Activated CD8-positive, alpha-beta T cell treated with anti-CD3 and anti-CD28 coated beads for 36 hours (primary cell): ENCODE data around the gene DPM3. TPM values are rescaled to one million over a fixed set of nuclear protein-coding genes. Genes with fewer than 3 reads are reported as not detected.

ENCODE experiments used
- ATAC-seq: fragments of 200-7000 bp; cut with Tn5 transposase; one replicate; pipeline ENCODE4 v1.10.0; 2021; ENCODE audit warnings: mild to moderate bottlenecking, moderate library complexity
- CTCF ChIA-PET: fragments of 350-600 bp; sonication (Branson Sonifier 250); formaldehyde crosslinking; loops from one replicate; lab custom pipeline; 2021; ENCODE audit warnings: antibody characterized with exemption; lab: Charles Lee
- POLR2A ChIA-PET: fragments of 350-600 bp; sonication (Branson Sonifier 250); formaldehyde crosslinking; loops from one replicate; lab custom pipeline; 2021; ENCODE audit warnings: antibody characterized with exemption; lab: Charles Lee
- DNase-seq: peaks from one replicate; pipeline ENCODE4 v3.0.0-alpha.2; 2020
- H3K27ac Mint-ChIP-seq: one replicate; pipeline ENCODE4 v1.8.0; 2021; ENCODE audit warnings: mild to moderate bottlenecking, mixed read lengths
- H3K27me3 Mint-ChIP-seq: one replicate; pipeline ENCODE4 v1.8.0; 2021; ENCODE audit warnings: mixed read lengths
- H3K36me3 Mint-ChIP-seq: one replicate; pipeline ENCODE4 v1.8.0; 2021; ENCODE audit warnings: low read depth, mixed read lengths
- H3K4me1 Mint-ChIP-seq: one replicate; pipeline ENCODE4 v1.8.0; 2021; ENCODE audit warnings: low read depth, mixed read lengths
- H3K4me3 Mint-ChIP-seq: one replicate; pipeline ENCODE4 v1.8.0; 2021; ENCODE audit warnings: mild to moderate bottlenecking, moderate library complexity, mixed read lengths
- H3K9me3 Mint-ChIP-seq: one replicate; pipeline ENCODE4 v1.8.0; 2021; ENCODE audit warnings: mixed read lengths
- intact Hi-C: fragments of 100-400 bp; cut with micrococcal nuclease; formaldehyde crosslinking; loops from one replicate; pipeline ENCODE4 v1.10.0; 2022
- total RNA-seq, 2 experiments: library from RNA; stranded (reverse); gene quantifications; one replicate each; pipeline ENCODE4 v1.2.3, GENCODE V29; 2021
- TF ChIP-seq, protein P1 (sequence below): fragments of 200-600 bp; IDR thresholded peaks from one replicate; pipeline ENCODE4 v1.8.0; 2022; ENCODE audit warnings: antibody characterized with exemption, mild to moderate bottlenecking

Gene DPM3
- total RNA-seq, 2 experiments from 2014 or later: 37.1 to 38.1 TPM

DNA sequence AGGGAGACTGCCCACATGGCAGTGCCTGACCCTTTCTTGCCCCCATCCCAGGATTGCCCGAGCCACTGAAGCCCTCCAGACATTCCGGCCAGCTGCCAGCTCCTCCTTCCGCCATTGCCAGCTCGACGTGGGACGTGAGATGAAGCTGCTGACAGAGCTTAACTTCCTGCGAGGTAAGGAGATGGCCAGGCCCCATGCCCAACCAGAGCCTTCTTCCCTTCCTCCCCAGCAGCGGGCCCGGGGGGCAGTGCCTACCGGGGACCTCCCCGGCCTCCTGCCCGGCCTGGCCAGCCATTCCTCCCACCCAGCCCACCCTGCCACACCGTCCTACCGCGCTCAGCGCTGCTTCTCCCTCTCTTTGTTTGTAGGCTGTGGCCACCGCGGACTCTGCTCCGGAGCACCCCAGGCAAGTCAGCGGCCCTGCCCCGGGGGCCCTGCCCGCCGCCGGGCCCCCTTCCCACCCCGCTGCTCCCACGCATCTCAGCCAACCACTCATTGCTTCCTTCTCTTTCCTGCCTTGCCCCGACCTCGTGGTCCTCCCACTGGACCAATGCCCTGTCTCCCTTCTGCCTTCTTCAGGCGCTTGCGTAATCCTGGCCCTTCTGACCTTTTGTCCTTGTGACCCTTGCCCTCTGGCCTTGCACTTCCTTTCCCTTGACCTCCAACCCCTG is 38.2 kb upstream of the DPM3 start:
- ChIA-PET CTCF (interaction anchor here (1.4 to 8.7 kb wide), 4 partner anchors 15 to 87 kb away, joined by 4 to 175 read pairs (median 8); partner anchors contain the start of gene THBS3), POLR2A (interaction anchor here (6.9 kb wide), 1 partner anchor 15 kb away, joined by 57 read pairs; no protein-coding TSS in a partner anchor)
- no peak for ATAC-seq
- Mint-ChIP-seq H3K4me3 (no peak overlapping the region), H3K27me3 (no peaks in the 10 kb centered on the region), H3K36me3 (peaks cover 11% of the 10 kb centered on the region), H3K4me1 (peaks cover 23% of the 10 kb centered on the region), H3K9me3 (no peaks in the 10 kb centered on the region), H3K27ac (no peak overlapping the region)
- intact Hi-C loops: loop anchor here (5.0 kb wide), 1 partner anchor 49 kb away; no protein-coding TSS in a partner anchor
- no peak for DNase-seq
- TF ChIP-seq, protein P1, sequence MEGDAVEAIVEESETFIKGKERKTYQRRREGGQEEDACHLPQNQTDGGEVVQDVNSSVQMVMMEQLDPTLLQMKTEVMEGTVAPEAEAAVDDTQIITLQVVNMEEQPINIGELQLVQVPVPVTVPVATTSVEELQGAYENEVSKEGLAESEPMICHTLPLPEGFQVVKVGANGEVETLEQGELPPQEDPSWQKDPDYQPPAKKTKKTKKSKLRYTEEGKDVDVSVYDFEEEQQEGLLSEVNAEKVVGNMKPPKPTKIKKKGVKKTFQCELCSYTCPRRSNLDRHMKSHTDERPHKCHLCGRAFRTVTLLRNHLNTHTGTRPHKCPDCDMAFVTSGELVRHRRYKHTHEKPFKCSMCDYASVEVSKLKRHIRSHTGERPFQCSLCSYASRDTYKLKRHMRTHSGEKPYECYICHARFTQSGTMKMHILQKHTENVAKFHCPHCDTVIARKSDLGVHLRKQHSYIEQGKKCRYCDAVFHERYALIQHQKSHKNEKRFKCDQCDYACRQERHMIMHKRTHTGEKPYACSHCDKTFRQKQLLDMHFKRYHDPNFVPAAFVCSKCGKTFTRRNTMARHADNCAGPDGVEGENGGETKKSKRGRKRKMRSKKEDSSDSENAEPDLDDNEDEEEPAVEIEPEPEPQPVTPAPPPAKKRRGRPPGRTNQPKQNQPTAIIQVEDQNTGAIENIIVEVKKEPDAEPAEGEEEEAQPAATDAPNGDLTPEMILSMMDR: no peak

DNA sequence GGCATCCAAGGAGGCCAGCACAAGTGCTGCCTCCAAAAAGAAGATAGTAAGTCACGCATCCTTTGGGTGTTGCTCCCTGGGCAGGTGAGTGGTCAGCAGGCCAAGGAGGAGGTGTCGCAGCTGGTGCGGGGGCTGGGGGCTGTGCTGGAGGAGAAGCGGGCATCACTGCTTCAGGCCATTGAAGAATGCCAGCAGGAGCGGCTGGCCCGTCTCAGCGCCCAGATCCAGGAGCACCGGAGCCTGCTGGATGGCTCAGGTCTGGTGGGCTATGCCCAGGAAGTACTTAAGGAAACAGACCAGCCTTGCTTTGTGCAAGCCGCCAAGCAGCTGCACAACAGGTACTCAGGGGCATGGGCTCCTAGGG is 37.6 kb upstream of the DPM3 start:
- intact Hi-C loops: loop anchor here (5.0 kb wide), 1 partner anchor 49 kb away; no protein-coding TSS in a partner anchor
- TF ChIP-seq, protein P1: no peak
- Mint-ChIP-seq H3K36me3 (peaks cover 13% of the 10 kb centered on the region), H3K4me3 (no peak overlapping the region), H3K27me3 (no peaks in the 10 kb centered on the region), H3K9me3 (no peaks in the 10 kb centered on the region), H3K27ac (no peak overlapping the region), H3K4me1 (peaks cover 29% of the 10 kb centered on the region)
- ChIA-PET POLR2A (interaction anchor here (1.0 to 6.9 kb wide), 2 partner anchors 16 to 67 kb away, joined by 4 to 57 read pairs; no protein-coding TSS in a partner anchor), CTCF (interaction anchor here (0.9 to 8.7 kb wide), 13 partner anchors 10 to 93 kb away, joined by 3 to 175 read pairs (median 5); partner anchors contain the start of genes DPM3, SLC50A1 and THBS3)
- DNase-seq (no peak), ATAC-seq (no peak)

DNA sequence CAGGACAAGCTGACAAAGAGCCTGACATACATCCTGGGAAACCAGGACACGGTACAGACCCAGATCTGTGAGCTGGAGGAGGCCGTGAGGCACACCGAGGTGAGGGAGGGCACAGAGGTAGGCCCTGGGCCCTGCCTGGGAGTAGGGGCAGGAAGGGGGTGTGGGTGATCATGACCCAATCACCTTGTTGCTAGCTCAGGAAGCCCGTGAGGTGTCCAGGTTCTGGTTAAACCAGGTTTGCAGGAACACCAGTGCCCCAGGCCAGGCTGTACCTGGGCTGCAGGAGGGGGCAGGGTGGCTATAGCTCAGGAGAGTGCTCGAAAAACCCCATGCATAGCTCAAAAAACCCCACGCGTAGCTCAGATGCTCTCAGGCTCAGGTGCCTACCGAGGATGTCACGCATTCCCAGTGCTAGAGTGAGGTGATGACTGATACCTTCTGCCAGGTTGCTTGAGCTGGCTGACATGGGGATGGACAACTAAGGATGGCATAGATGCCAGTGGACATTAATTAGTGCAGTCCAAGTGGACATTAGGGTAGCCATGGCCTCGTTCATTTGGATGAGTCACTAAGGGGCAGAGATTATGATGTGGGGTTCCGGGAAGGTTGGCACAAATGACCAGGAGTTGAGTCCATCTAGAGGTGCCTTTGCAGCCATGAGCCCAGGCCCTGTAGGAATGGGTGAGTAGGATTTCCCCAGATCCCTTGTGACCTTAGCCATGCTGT is 37.0 kb upstream of the DPM3 start:
- intact Hi-C loops: loop anchor here (5.0 kb wide), 1 partner anchor 50 kb away; no protein-coding TSS in a partner anchor
- CTCF ChIA-PET: interaction anchor here (0.7 to 8.7 kb wide), 17 partner anchors 9 to 93 kb away, joined by 3 to 175 read pairs (median 4); partner anchors contain the start of genes DPM3, SLC50A1 and THBS3
- ATAC-seq: no peak

DNA sequence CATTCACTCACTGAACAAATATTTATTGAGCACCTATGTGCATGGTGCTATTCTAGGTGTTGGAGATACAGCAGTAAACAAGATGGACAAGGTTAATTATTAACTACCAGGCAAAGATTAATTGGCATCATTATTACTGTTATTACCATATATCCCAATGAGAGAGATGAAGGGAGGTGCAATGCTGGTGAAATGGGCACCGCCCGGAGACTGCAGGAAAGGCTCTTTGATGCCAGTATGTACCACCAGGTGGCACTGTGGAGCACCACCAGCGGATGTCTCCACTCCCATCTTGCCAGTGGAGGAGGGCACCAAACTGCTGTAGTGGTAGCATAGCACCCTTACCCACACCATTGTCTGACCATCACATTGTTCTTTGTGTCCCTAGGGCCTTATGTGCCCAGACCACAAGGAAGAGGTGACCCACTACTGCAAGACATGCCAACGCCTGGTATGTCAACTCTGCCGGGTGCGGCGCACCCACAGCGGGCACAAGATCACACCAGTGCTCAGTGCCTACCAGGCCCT is 36.3 kb upstream of the DPM3 start:
- CTCF ChIA-PET: interaction anchor here (0.7 to 13.3 kb wide), 18 partner anchors 9 to 90 kb away, joined by 3 to 312 read pairs (median 8); partner anchors contain the start of genes DPM3, MTX1, SLC50A1 and THBS3
- Mint-ChIP-seq H3K9me3 (no peaks in the 10 kb centered on the region), H3K4me1 (peaks cover 38% of the 10 kb centered on the region)

More for the DNA sequence above, 37.0 kb upstream of the DPM3 start:
- DNase-seq: no peak
- H3K27me3 Mint-ChIP-seq: no peaks in the 10 kb centered on the region
- TF ChIP-seq, protein P1: no peak
- H3K27ac Mint-ChIP-seq: no peak overlapping the region
- peaks cover 31% of the 10 kb centered on the region for H3K4me1 Mint-ChIP-seq
- POLR2A ChIA-PET: interaction anchor here (1.0 to 6.9 kb wide), 3 partner anchors 9 to 68 kb away, joined by 4 to 57 read pairs (median 4); no protein-coding TSS in a partner anchor
- no peaks in the 10 kb centered on the region for H3K9me3 Mint-ChIP-seq
- no peak overlapping the region for H3K4me3 Mint-ChIP-seq
- peaks cover 14% of the 10 kb centered on the region for H3K36me3 Mint-ChIP-seq

More for the DNA sequence above, 36.3 kb upstream of the DPM3 start:
- intact Hi-C loops: loop anchor here (5.0 kb wide), 1 partner anchor 51 kb away; no protein-coding TSS in a partner anchor
- Mint-ChIP-seq H3K4me3 (no peak overlapping the region), H3K36me3 (peaks cover 19% of the 10 kb centered on the region), H3K27me3 (no peaks in the 10 kb centered on the region), H3K27ac (no peak overlapping the region)
- DNase-seq: peak; percentile 93
- peak; percentile 50 for ATAC-seq
- POLR2A ChIA-PET: interaction anchor here (1.0 to 6.9 kb wide), 2 partner anchors 10 to 17 kb away, joined by 4 to 57 read pairs; no protein-coding TSS in a partner anchor
- TF ChIP-seq, protein P1: peak; percentile 95
